Measurements from ENCODE around the gene SYT1.

The SYT1 gene

DNA sequence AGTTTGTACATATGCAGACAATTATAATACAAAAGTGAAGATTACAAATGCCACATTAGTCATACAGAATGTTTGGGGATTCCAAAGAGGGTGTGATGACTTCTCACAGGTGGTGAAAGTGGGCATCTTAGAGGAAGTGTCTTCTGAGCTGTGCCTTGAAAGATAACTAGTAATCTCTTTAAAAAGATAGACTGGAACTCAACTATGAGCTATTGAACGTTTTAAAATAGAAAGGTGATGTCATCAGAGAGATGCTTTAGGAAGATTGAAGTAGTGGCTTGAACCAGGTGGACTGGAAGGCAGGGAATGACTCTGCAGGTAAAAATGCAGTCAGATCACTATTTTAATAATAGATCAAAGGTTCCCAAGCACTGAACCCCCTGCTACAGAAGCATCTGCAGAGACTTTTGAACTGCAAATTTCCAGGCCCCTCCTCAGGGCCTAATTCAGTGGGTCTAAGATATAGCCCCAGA, 50.3 kb downstream of the SYT1 start:
- H3K9me3 ChIP-seq (ENCODE audit: control insufficient read depth, low read length), result no peaks in the 10 kb centered on the region
- no peaks in the 10 kb centered on the region for H3K36me3 ChIP-seq (ENCODE audit: control insufficient read depth, insufficient read depth, low read length)
- no peaks in the 10 kb centered on the region for H3K4me1 ChIP-seq (ENCODE audit: control insufficient read depth, insufficient read depth, low read length)
- H3K4me3 ChIP-seq (ENCODE audit: low read length), result no peak overlapping the region
- no peaks in the 10 kb centered on the region for H3K27me3 ChIP-seq (ENCODE audit: control insufficient read depth, insufficient read depth, low read length)
- H3K9ac ChIP-seq (ENCODE audit: low read length), result no peak overlapping the region

DNA sequence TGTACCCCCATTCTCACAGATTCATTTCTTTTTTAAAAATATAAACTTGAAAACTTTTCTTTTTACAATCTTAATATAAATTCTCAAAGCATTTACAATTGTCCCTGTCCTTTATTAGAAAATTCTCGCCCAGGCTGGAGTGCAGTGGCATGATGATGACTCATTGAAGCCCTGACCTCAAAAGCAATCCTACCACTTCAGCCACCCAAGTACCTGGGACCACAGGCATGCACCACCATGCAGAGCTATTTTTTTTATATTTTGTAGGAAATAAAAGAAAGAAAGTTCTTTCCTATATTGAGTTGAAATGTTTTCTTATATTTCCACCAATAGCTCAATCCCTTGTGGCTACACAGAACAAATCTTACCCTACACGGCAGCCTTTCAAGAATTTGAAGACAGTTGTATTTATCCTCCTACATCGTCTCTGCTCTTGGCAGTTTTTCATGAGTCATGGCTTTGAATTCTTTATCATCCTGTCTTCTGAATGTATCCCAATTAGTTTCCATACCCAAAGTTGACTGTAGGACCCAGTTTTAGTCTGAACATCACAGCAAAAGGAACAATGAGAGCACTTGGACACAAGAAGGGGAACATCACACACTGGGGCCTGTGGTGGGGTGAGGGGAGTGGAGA, 52.4 kb downstream of the SYT1 start:
- no peak overlapping the region for H3K9ac ChIP-seq (ENCODE audit: low read length)
- no peaks in the 10 kb centered on the region for H3K36me3 ChIP-seq (ENCODE audit: control insufficient read depth, insufficient read depth, low read length)
- no peaks in the 10 kb centered on the region for H3K4me1 ChIP-seq (ENCODE audit: control insufficient read depth, insufficient read depth, low read length)
- H3K9me3 ChIP-seq (ENCODE audit: control insufficient read depth, low read length), result no peaks in the 10 kb centered on the region
- no peak overlapping the region for H3K4me3 ChIP-seq (ENCODE audit: low read length)
- no peaks in the 10 kb centered on the region for H3K27me3 ChIP-seq (ENCODE audit: control insufficient read depth, insufficient read depth, low read length)

DNA sequence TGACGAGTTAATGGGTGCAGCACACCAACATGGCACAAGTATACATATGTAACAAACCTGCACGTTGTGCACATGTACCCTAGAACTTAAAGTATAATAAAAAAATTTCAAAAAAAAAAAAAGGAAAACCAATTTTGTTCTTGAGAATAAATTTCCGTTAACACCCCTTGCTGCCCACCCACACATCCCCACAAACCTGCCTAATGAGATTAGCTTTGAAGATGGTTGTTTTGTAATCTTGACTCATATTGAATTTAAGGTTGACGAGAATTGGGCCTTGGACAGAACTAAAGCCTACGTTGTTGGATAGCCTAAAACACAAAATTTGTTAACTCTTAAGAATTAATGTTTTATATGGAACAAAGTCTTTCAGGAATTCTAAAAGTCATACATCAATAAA, 52.9 kb downstream of the SYT1 start:
- no peak overlapping the region for H3K9ac ChIP-seq (ENCODE audit: low read length)
- no peaks in the 10 kb centered on the region for H3K27me3 ChIP-seq (ENCODE audit: control insufficient read depth, insufficient read depth, low read length)
- no peaks in the 10 kb centered on the region for H3K36me3 ChIP-seq (ENCODE audit: control insufficient read depth, insufficient read depth, low read length)
- no peak overlapping the region for H3K4me3 ChIP-seq (ENCODE audit: low read length)
- no peaks in the 10 kb centered on the region for H3K9me3 ChIP-seq (ENCODE audit: control insufficient read depth, low read length)
- no peaks in the 10 kb centered on the region for H3K4me1 ChIP-seq (ENCODE audit: control insufficient read depth, insufficient read depth, low read length)

GRCh38 chr12:78918268-78918667, 53.7 kb downstream of the SYT1 start:
- Histone ChIP-seq H3K9ac (ENCODE audit: low read length) (no peak overlapping the region), H3K4me1 (ENCODE audit: control insufficient read depth, insufficient read depth, low read length) (no peaks in the 10 kb centered on the region), H3K27me3 (ENCODE audit: control insufficient read depth, insufficient read depth, low read length) (no peaks in the 10 kb centered on the region), H3K4me3 (ENCODE audit: low read length) (no peak overlapping the region), H3K9me3 (ENCODE audit: control insufficient read depth, low read length) (no peaks in the 10 kb centered on the region), H3K36me3 (ENCODE audit: control insufficient read depth, insufficient read depth, low read length) (no peaks in the 10 kb centered on the region)

- no peaks in the 10 kb centered on the region for H3K9me3 ChIP-seq (ENCODE audit: control insufficient read depth, low read length)
- H3K36me3 ChIP-seq (ENCODE audit: control insufficient read depth, insufficient read depth, low read length), result no peaks in the 10 kb centered on the region
- no peak overlapping the region for H3K9ac ChIP-seq (ENCODE audit: low read length)
- H3K4me3 ChIP-seq (ENCODE audit: low read length), result no peak overlapping the region
- H3K27me3 ChIP-seq (ENCODE audit: control insufficient read depth, insufficient read depth, low read length), result no peaks in the 10 kb centered on the region
- H3K4me1 ChIP-seq (ENCODE audit: control insufficient read depth, insufficient read depth, low read length), result no peaks in the 10 kb centered on the region
Observed at GRCh38 chr12:78928200-78929074, 63.9 kb downstream of the SYT1 start.

DNA sequence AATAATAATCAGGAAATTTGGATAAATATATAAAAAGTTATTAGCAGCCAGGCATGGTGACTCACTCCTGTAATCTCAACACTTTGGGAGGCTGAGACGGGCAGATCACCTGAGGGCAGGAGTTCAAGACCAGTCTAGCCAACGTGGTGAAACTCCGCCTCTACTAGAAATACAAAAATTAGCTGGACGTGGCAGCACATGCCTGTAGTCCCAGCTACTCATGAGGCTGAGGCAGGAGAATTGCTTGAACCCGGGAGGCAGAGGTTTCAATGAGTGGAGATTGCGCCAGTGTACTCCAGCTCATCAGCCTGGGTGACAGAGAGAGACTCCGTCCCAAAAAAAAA, 64.5 kb downstream of the SYT1 start:
- H3K36me3 ChIP-seq (ENCODE audit: control insufficient read depth, insufficient read depth, low read length), result no peaks in the 10 kb centered on the region
- H3K9me3 ChIP-seq (ENCODE audit: control insufficient read depth, low read length), result no peaks in the 10 kb centered on the region
- H3K9ac ChIP-seq (ENCODE audit: low read length), result no peak overlapping the region
- no peaks in the 10 kb centered on the region for H3K4me1 ChIP-seq (ENCODE audit: control insufficient read depth, insufficient read depth, low read length)
- no peaks in the 10 kb centered on the region for H3K27me3 ChIP-seq (ENCODE audit: control insufficient read depth, insufficient read depth, low read length)
- no peak overlapping the region for H3K4me3 ChIP-seq (ENCODE audit: low read length)

GRCh38 chr12:78931466-78931990, 67.0 kb downstream of the SYT1 start:
- no peaks in the 10 kb centered on the region for H3K36me3 ChIP-seq (ENCODE audit: control insufficient read depth, insufficient read depth, low read length)
- H3K9me3 ChIP-seq (ENCODE audit: control insufficient read depth, low read length), result no peaks in the 10 kb centered on the region
- no peak overlapping the region for H3K9ac ChIP-seq (ENCODE audit: low read length)
- H3K4me1 ChIP-seq (ENCODE audit: control insufficient read depth, insufficient read depth, low read length), result no peaks in the 10 kb centered on the region
- H3K4me3 ChIP-seq (ENCODE audit: low read length), result no peak overlapping the region
- no peaks in the 10 kb centered on the region for H3K27me3 ChIP-seq (ENCODE audit: control insufficient read depth, insufficient read depth, low read length)

DNA sequence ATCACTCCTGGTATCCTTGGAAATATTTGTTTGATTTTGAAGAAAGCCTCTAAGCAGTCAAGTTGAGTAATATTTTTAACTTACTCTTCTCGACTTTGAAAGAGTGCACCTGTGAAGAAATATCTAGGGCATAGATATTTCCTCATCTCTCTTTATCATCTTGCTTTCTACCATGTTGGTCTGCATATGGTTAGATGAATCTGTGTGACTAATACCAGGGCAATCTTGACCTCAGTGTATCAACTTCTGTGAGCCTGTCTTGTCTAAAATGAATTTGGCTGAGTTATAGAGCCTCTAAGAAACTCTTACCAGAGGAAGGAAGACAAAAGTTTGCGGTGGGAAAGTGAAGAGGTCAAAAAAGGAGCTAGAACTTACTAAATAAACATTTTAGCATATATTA, 68.4 kb downstream of the SYT1 start:
- Histone ChIP-seq H3K9me3 (ENCODE audit: control insufficient read depth, low read length) (no peaks in the 10 kb centered on the region), H3K27me3 (ENCODE audit: control insufficient read depth, insufficient read depth, low read length) (no peaks in the 10 kb centered on the region), H3K9ac (ENCODE audit: low read length) (no peak overlapping the region)

GRCh38 chr12:78938341-78939084, 73.9 kb downstream of the SYT1 start:
- Histone ChIP-seq H3K4me1 (ENCODE audit: control insufficient read depth, insufficient read depth, low read length) (no peaks in the 10 kb centered on the region), H3K4me3 (ENCODE audit: low read length) (no peak overlapping the region), H3K9ac (ENCODE audit: low read length) (no peak overlapping the region), H3K9me3 (ENCODE audit: control insufficient read depth, low read length) (no peaks in the 10 kb centered on the region), H3K27me3 (ENCODE audit: control insufficient read depth, insufficient read depth, low read length) (no peaks in the 10 kb centered on the region), H3K36me3 (ENCODE audit: control insufficient read depth, insufficient read depth, low read length) (no peaks in the 10 kb centered on the region)

More for the DNA sequence above, 68.4 kb downstream of the SYT1 start:
- H3K36me3 ChIP-seq (ENCODE audit: control insufficient read depth, insufficient read depth, low read length), result no peaks in the 10 kb centered on the region
- H3K4me1 ChIP-seq (ENCODE audit: control insufficient read depth, insufficient read depth, low read length), result no peaks in the 10 kb centered on the region
- no peak overlapping the region for H3K4me3 ChIP-seq (ENCODE audit: low read length)

DNA sequence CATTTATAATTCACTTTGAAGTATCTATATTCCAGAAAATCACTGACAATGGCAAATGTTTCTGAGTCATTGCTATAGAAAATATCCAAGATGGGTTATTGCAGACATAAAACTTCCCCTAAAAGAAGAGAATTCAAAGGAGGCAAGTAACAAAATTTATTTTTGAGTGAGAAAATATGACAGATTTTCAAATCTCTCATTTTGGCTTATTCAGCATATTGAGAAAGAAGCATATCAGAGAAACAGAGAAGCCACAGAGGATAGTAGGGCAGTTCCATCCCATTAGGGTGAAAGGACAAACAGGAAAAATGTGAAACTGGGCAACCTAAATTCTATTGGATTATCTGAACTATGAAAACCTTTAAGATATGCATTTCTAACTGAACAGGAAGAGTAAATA, 85.0 kb downstream of the SYT1 start:
- Histone ChIP-seq H3K9me3 (ENCODE audit: control insufficient read depth, low read length) (no peaks in the 10 kb centered on the region), H3K4me1 (ENCODE audit: control insufficient read depth, insufficient read depth, low read length) (no peaks in the 10 kb centered on the region), H3K36me3 (ENCODE audit: control insufficient read depth, insufficient read depth, low read length) (no peaks in the 10 kb centered on the region), H3K9ac (ENCODE audit: low read length) (no peak overlapping the region), H3K4me3 (ENCODE audit: low read length) (no peak overlapping the region), H3K27me3 (ENCODE audit: control insufficient read depth, insufficient read depth, low read length) (no peaks in the 10 kb centered on the region)

- Histone ChIP-seq H3K9ac (ENCODE audit: low read length) (no peak overlapping the region), H3K4me3 (ENCODE audit: low read length) (no peak overlapping the region), H3K4me1 (ENCODE audit: control insufficient read depth, insufficient read depth, low read length) (no peaks in the 10 kb centered on the region), H3K36me3 (ENCODE audit: control insufficient read depth, insufficient read depth, low read length) (no peaks in the 10 kb centered on the region), H3K27me3 (ENCODE audit: control insufficient read depth, insufficient read depth, low read length) (no peaks in the 10 kb centered on the region), H3K9me3 (ENCODE audit: control insufficient read depth, low read length) (no peaks in the 10 kb centered on the region)
Observed at GRCh38 chr12:78951803-78952551, 87.4 kb downstream of the SYT1 start.
